ENCODE data around the gene MIER2.

MIER2 gene

GRCh38 chr19:269241-269640, 75.4 kb downstream of the MIER2 start:
- no peak for TF ChIP-seq POLR2AphosphoS5 (IDR thresholded peaks at IDR 0.05; ENCODE audit: low read depth, low read length)
- no peak for TF ChIP-seq TAF1 (IDR thresholded peaks at IDR 0.05; ENCODE audit: borderline replicate concordance, insufficient read depth, low read length)
- no peak for TF ChIP-seq FOXP2 (optimal IDR thresholded peaks at IDR 0.05; ENCODE audit: borderline replicate concordance, extremely low read depth, extremely low read length, insufficient read depth)
- TF ChIP-seq SIN3A (IDR thresholded peaks at IDR 0.05; ENCODE audit: borderline replicate concordance, insufficient read depth, low read length), result no peak
- no peak for TF ChIP-seq REST (IDR thresholded peaks at IDR 0.05; ENCODE audit: insufficient read depth in 1 of 2, low read depth in 2 of 2, low read length in 2 of 2)

GRCh38 chr19:262125-262524, 82.5 kb downstream of the MIER2 start:
- TF ChIP-seq TAF1 (IDR thresholded peaks at IDR 0.05; ENCODE audit: borderline replicate concordance, insufficient read depth, low read length) (no peak), FOXP2 (optimal IDR thresholded peaks at IDR 0.05; ENCODE audit: borderline replicate concordance, extremely low read depth, extremely low read length, insufficient read depth) (no peak), SIN3A (IDR thresholded peaks at IDR 0.05; ENCODE audit: borderline replicate concordance, insufficient read depth, low read length) (no peak), POLR2AphosphoS5 (IDR thresholded peaks at IDR 0.05; ENCODE audit: low read depth, low read length) (no peak), REST (IDR thresholded peaks at IDR 0.05; ENCODE audit: insufficient read depth in 1 of 2, low read depth in 2 of 2, low read length in 2 of 2) (no peak)

All from PFSK-1 (cell line).